NCI-H526 (cell line): ENCODE results near the gene PURB.
A peak's percentile ranks its signal among the peaks of the same experiment; 100 is the strongest.
"Not testable (repeated sequence)": the region's sequence is repeated elsewhere in the genome, so short reads cannot be mapped to it uniquely, and the experiment has no call there.

Experiments used
- DNase-seq, 2 experiments: peaks; one replicate each; lab custom pipeline; 2025; lab: John Stamatoyannopoulos, UW

The PURB gene

GRCh38 chr7:44885394-44886317 lies at the start of gene PURB:
TSS of gene PURB (minus strand) at chr7:44885530. CDS start at chr7:44885348, 182 bp downstream.
- DNase-seq, result peak; percentile 66 to 95

- DNase-seq, result no peak
Observed at GRCh38 chr7:44935016-44935415, 49.7 kb upstream of the PURB start.

GRCh38 chr7:44934510-44934909 lies 49.2 kb upstream of the PURB start:
- not testable (repeated sequence) for DNase-seq

GRCh38 chr7:44930921-44931320 lies 45.6 kb upstream of the PURB start:
- no peak for DNase-seq

GRCh38 chr7:44922351-44922694 lies 37.0 kb upstream of the PURB start:
- DNase-seq, result no peak

GRCh38 chr7:44921607-44922350 lies 36.4 kb upstream of the PURB start:
- peak in 1 of 2 experiments; percentile 75 for DNase-seq

- DNase-seq, result no peak
Observed at GRCh38 chr7:44920119-44920518, 34.8 kb upstream of the PURB start.

GRCh38 chr7:44918029-44918428 lies 32.7 kb upstream of the PURB start:
- no peak for DNase-seq

GRCh38 chr7:44917465-44917864 lies 32.1 kb upstream of the PURB start:
- no peak for DNase-seq

GRCh38 chr7:44914992-44915607 lies 29.8 kb upstream of the PURB start:
- no peak for DNase-seq

- DNase-seq, result no peak
Observed at GRCh38 chr7:44912775-44913347, 27.5 kb upstream of the PURB start.

- DNase-seq, result no peak
Observed at GRCh38 chr7:44911911-44912310, 26.6 kb upstream of the PURB start.

GRCh38 chr7:44909596-44910389 lies 24.5 kb upstream of the PURB start:
- no peak for DNase-seq

GRCh38 chr7:44906965-44907364 lies 21.6 kb upstream of the PURB start:
- DNase-seq, result no peak

- DNase-seq, result no peak
Observed at GRCh38 chr7:44905002-44905635, 19.8 kb upstream of the PURB start.

- DNase-seq, result no peak
Observed at GRCh38 chr7:44899443-44899842, 14.1 kb upstream of the PURB start.

GRCh38 chr7:44898039-44898438 lies 12.7 kb upstream of the PURB start:
- DNase-seq, result no peak

- no peak for DNase-seq
Observed at GRCh38 chr7:44897309-44897708, 12.0 kb upstream of the PURB start.

GRCh38 chr7:44894888-44895580 lies 9.7 kb upstream of the PURB start:
- no peak for DNase-seq

- no peak for DNase-seq
Observed at GRCh38 chr7:44893710-44894234, 8.4 kb upstream of the PURB start.
